ENCODE data around the gene MAN2A1.

GRCh38 chr5:109805472-109805871 is 115.7 kb downstream of the MAN2A1 start:
- TF ChIP-seq CTCF (IDR thresholded peaks at IDR 0.05; ENCODE audit: low read length) = no peak
- no peak for TF ChIP-seq EZH2phosphoT487 (IDR thresholded peaks at IDR 0.05; ENCODE audit: low read length)
- no peak for TF ChIP-seq EZH2 (optimal IDR thresholded peaks at IDR 0.05; ENCODE audit: low read depth, low read length)

Data from MM.1S (cell line).